Measurements from ENCODE around the gene ASCC2.

The ASCC2 gene

GRCh38 chr22:29801153-29801552 is 36.9 kb downstream of the ASCC2 start:
- Histone ChIP-seq H3K27me3 (replicated peaks; ENCODE audit: control insufficient read depth, insufficient read depth, low read length) (no peaks in the 10 kb centered on the region), H3K4me1 (ENCODE audit: control insufficient read depth, insufficient read depth, low read length) (peaks cover 39% of the 10 kb centered on the region), H3K36me3 (ENCODE audit: control insufficient read depth, insufficient read depth, low read length, severe bottlenecking) (peaks cover 78% of the 10 kb centered on the region), H3K9ac (ENCODE audit: low read length) (peak overlapping the region; percentile 19), H3K9me3 (ENCODE audit: control insufficient read depth, low read length) (no peaks in the 10 kb centered on the region), H3K4me3 (ENCODE audit: low read length) (no peak overlapping the region)
- no peak for DNase-seq (ENCODE audit: low read depth)

- DNase-seq (ENCODE audit: low read depth): peak; percentile 91
- peaks cover 35% of the 10 kb centered on the region for H3K4me1 ChIP-seq (ENCODE audit: control insufficient read depth, insufficient read depth, low read length)
- peak overlapping the region; percentile 55 for H3K4me3 ChIP-seq (ENCODE audit: low read length)
- no peaks in the 10 kb centered on the region for H3K9me3 ChIP-seq (ENCODE audit: control insufficient read depth, low read length)
- H3K36me3 ChIP-seq (ENCODE audit: control insufficient read depth, insufficient read depth, low read length, severe bottlenecking): peaks cover 77% of the 10 kb centered on the region
- H3K9ac ChIP-seq (ENCODE audit: low read length): peak overlapping the region; percentile 72
- no peaks in the 10 kb centered on the region for H3K27me3 ChIP-seq (replicated peaks; ENCODE audit: control insufficient read depth, insufficient read depth, low read length)
These were observed 38.8 kb downstream of the ASCC2 start for GRCh38 chr22:29799217-29799680.

GRCh38 chr22:29798801-29799200 is 39.3 kb downstream of the ASCC2 start:
- H3K36me3 ChIP-seq (ENCODE audit: control insufficient read depth, insufficient read depth, low read length, severe bottlenecking): peaks cover 72% of the 10 kb centered on the region
- H3K9me3 ChIP-seq (ENCODE audit: control insufficient read depth, low read length): no peaks in the 10 kb centered on the region
- H3K27me3 ChIP-seq (replicated peaks; ENCODE audit: control insufficient read depth, insufficient read depth, low read length): no peaks in the 10 kb centered on the region
- DNase-seq (ENCODE audit: low read depth): no peak
- H3K4me1 ChIP-seq (ENCODE audit: control insufficient read depth, insufficient read depth, low read length): peaks cover 35% of the 10 kb centered on the region
- peak overlapping the region; percentile 71 for H3K9ac ChIP-seq (ENCODE audit: low read length)
- H3K4me3 ChIP-seq (ENCODE audit: low read length): peak overlapping the region; percentile 55

GRCh38 chr22:29798318-29798717 is 39.8 kb downstream of the ASCC2 start:
- peak overlapping the region; percentile 55 for H3K4me3 ChIP-seq (ENCODE audit: low read length)
- no peak for DNase-seq (ENCODE audit: low read depth)
- peaks cover 70% of the 10 kb centered on the region for H3K36me3 ChIP-seq (ENCODE audit: control insufficient read depth, insufficient read depth, low read length, severe bottlenecking)
- peak overlapping the region; percentile 71 for H3K9ac ChIP-seq (ENCODE audit: low read length)
- H3K4me1 ChIP-seq (ENCODE audit: control insufficient read depth, insufficient read depth, low read length): peaks cover 35% of the 10 kb centered on the region
- no peaks in the 10 kb centered on the region for H3K27me3 ChIP-seq (replicated peaks; ENCODE audit: control insufficient read depth, insufficient read depth, low read length)
- H3K9me3 ChIP-seq (ENCODE audit: control insufficient read depth, low read length): no peaks in the 10 kb centered on the region

GRCh38 chr22:29797351-29797750 is 40.7 kb downstream of the ASCC2 start:
- Histone ChIP-seq H3K9me3 (ENCODE audit: control insufficient read depth, low read length) (no peaks in the 10 kb centered on the region), H3K9ac (ENCODE audit: low read length) (peak overlapping the region; percentile 2), H3K27me3 (replicated peaks; ENCODE audit: control insufficient read depth, insufficient read depth, low read length) (no peaks in the 10 kb centered on the region), H3K36me3 (ENCODE audit: control insufficient read depth, insufficient read depth, low read length, severe bottlenecking) (peaks cover 78% of the 10 kb centered on the region), H3K4me1 (ENCODE audit: control insufficient read depth, insufficient read depth, low read length) (peaks cover 35% of the 10 kb centered on the region), H3K4me3 (ENCODE audit: low read length) (no peak overlapping the region)
- DNase-seq (ENCODE audit: low read depth): no peak

GRCh38 chr22:29795663-29796062 is 42.4 kb downstream of the ASCC2 start:
- peaks cover 26% of the 10 kb centered on the region for H3K4me1 ChIP-seq (ENCODE audit: control insufficient read depth, insufficient read depth, low read length)
- H3K9me3 ChIP-seq (ENCODE audit: control insufficient read depth, low read length): no peaks in the 10 kb centered on the region
- H3K27me3 ChIP-seq (replicated peaks; ENCODE audit: control insufficient read depth, insufficient read depth, low read length): no peaks in the 10 kb centered on the region
- H3K4me3 ChIP-seq (ENCODE audit: low read length): no peak overlapping the region
- H3K9ac ChIP-seq (ENCODE audit: low read length): no peak overlapping the region
- DNase-seq (ENCODE audit: low read depth): no peak
- H3K36me3 ChIP-seq (ENCODE audit: control insufficient read depth, insufficient read depth, low read length, severe bottlenecking): peaks cover 83% of the 10 kb centered on the region

GRCh38 chr22:29793396-29793795 is 44.7 kb downstream of the ASCC2 start:
- H3K27me3 ChIP-seq (replicated peaks; ENCODE audit: control insufficient read depth, insufficient read depth, low read length): no peaks in the 10 kb centered on the region
- H3K36me3 ChIP-seq (ENCODE audit: control insufficient read depth, insufficient read depth, low read length, severe bottlenecking): peaks cover 92% of the 10 kb centered on the region
- H3K9me3 ChIP-seq (ENCODE audit: control insufficient read depth, low read length): no peaks in the 10 kb centered on the region
- no peak overlapping the region for H3K4me3 ChIP-seq (ENCODE audit: low read length)
- peaks cover 6% of the 10 kb centered on the region for H3K4me1 ChIP-seq (ENCODE audit: control insufficient read depth, insufficient read depth, low read length)
- DNase-seq (ENCODE audit: low read depth): no peak
- no peak overlapping the region for H3K9ac ChIP-seq (ENCODE audit: low read length)

GRCh38 chr22:29790061-29790460 is 48.0 kb downstream of the ASCC2 start:
- no peaks in the 10 kb centered on the region for H3K27me3 ChIP-seq (replicated peaks; ENCODE audit: control insufficient read depth, insufficient read depth, low read length)
- H3K9ac ChIP-seq (ENCODE audit: low read length): no peak overlapping the region
- no peak for DNase-seq (ENCODE audit: low read depth)
- H3K36me3 ChIP-seq (ENCODE audit: control insufficient read depth, insufficient read depth, low read length, severe bottlenecking): peaks cover 71% of the 10 kb centered on the region
- H3K4me3 ChIP-seq (ENCODE audit: low read length): no peak overlapping the region
- H3K9me3 ChIP-seq (ENCODE audit: control insufficient read depth, low read length): no peaks in the 10 kb centered on the region
- peaks cover 2% of the 10 kb centered on the region for H3K4me1 ChIP-seq (ENCODE audit: control insufficient read depth, insufficient read depth, low read length)

- no peaks in the 10 kb centered on the region for H3K9me3 ChIP-seq (ENCODE audit: control insufficient read depth, low read length)
- H3K4me1 ChIP-seq (ENCODE audit: control insufficient read depth, insufficient read depth, low read length): peaks cover 10% of the 10 kb centered on the region
- H3K4me3 ChIP-seq (ENCODE audit: low read length): no peak overlapping the region
- DNase-seq (ENCODE audit: low read depth): no peak
- H3K36me3 ChIP-seq (ENCODE audit: control insufficient read depth, insufficient read depth, low read length, severe bottlenecking): peaks cover 63% of the 10 kb centered on the region
- H3K9ac ChIP-seq (ENCODE audit: low read length): no peak overlapping the region
- H3K27me3 ChIP-seq (replicated peaks; ENCODE audit: control insufficient read depth, insufficient read depth, low read length): no peaks in the 10 kb centered on the region
These were observed 49.5 kb downstream of the ASCC2 start for GRCh38 chr22:29788339-29789279.

- DNase-seq (ENCODE audit: low read depth): no peak
- Histone ChIP-seq H3K4me1 (ENCODE audit: control insufficient read depth, insufficient read depth, low read length) (peaks cover 10% of the 10 kb centered on the region), H3K4me3 (ENCODE audit: low read length) (no peak overlapping the region), H3K27me3 (replicated peaks; ENCODE audit: control insufficient read depth, insufficient read depth, low read length) (no peaks in the 10 kb centered on the region), H3K9ac (ENCODE audit: low read length) (no peak overlapping the region), H3K36me3 (ENCODE audit: control insufficient read depth, insufficient read depth, low read length, severe bottlenecking) (peaks cover 52% of the 10 kb centered on the region), H3K9me3 (ENCODE audit: control insufficient read depth, low read length) (no peaks in the 10 kb centered on the region)
These were observed 50.6 kb downstream of the ASCC2 start for GRCh38 chr22:29787371-29787980.

- peaks cover 38% of the 10 kb centered on the region for H3K36me3 ChIP-seq (ENCODE audit: control insufficient read depth, insufficient read depth, low read length, severe bottlenecking)
- no peak for DNase-seq (ENCODE audit: low read depth)
- H3K27me3 ChIP-seq (replicated peaks; ENCODE audit: control insufficient read depth, insufficient read depth, low read length): no peaks in the 10 kb centered on the region
- H3K9ac ChIP-seq (ENCODE audit: low read length): no peak overlapping the region
- peaks cover 25% of the 10 kb centered on the region for H3K4me1 ChIP-seq (ENCODE audit: control insufficient read depth, insufficient read depth, low read length)
- no peak overlapping the region for H3K4me3 ChIP-seq (ENCODE audit: low read length)
- no peaks in the 10 kb centered on the region for H3K9me3 ChIP-seq (ENCODE audit: control insufficient read depth, low read length)
These were observed 52.0 kb downstream of the ASCC2 start for GRCh38 chr22:29786031-29786430.

Measured in adipocyte (in vitro differentiated cells).